ENCODE results near the gene STARD5. TPM values are rescaled to one million over a fixed set of nuclear protein-coding genes. Genes with fewer than 3 reads are reported as not detected.

The STARD5 gene
- total RNA-seq, 1 donor from 2014 or later: 5.5 TPM

DNA sequence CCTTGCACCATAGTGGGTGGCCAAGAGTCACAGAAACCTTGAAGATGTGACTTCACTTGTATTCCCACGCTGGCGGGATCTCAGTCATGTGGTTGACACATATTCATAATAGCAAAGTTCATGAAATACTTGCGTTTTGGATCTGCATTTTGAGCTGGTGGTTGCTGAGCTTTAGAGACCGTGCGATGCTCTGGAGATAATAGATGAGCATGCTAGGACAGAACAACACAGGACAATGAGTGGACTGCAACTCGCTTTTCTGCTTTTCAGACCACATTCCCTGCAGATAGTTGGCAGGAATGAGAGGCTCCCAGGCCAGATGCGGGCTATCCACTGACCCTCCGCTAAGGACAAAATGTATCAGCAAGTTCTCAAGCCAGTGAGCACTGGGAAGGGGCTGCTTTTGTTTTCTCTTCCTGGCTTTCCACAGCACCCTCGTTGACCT, 13.8 kb upstream of the STARD5 start:
- H3K27me3 ChIP-seq (ENCODE audit: insufficient read depth, low read length): peaks cover 7% of the 10 kb centered on the region
- no peaks in the 10 kb centered on the region for H3K36me3 Mint-ChIP-seq (ENCODE audit: low read depth, unreplicated experiment)
- no peak overlapping the region for H3K27ac ChIP-seq (ENCODE audit: low read depth, low read length)
- no peak overlapping the region for H3K27ac Mint-ChIP-seq (ENCODE audit: unreplicated experiment)
- FAIRE-seq: no peak
- H3K4me3 Mint-ChIP-seq (ENCODE audit: unreplicated experiment): no peak overlapping the region
- peak overlapping the region; percentile 24 for H3K4me2 ChIP-seq (ENCODE audit: low read length)
- no peak overlapping the region for H2AFZ ChIP-seq (ENCODE audit: low read depth, low read length)
- DNase-seq (ENCODE audit: low read depth): peak; percentile 25
- H3K9ac ChIP-seq (ENCODE audit: low read length): no peak overlapping the region
- H3K4me1 Mint-ChIP-seq (ENCODE audit: low read depth, unreplicated experiment): peaks cover 10% of the 10 kb centered on the region
- no peak overlapping the region for H3K4me3 ChIP-seq (ENCODE audit: insufficient read depth, low read depth, low read length)
- no peaks in the 10 kb centered on the region for H3K9me3 ChIP-seq (ENCODE audit: insufficient read depth, low read depth, low read length)
- H4K20me1 ChIP-seq (ENCODE audit: insufficient read depth, low read length): no peaks in the 10 kb centered on the region
- no peaks in the 10 kb centered on the region for H3K79me2 ChIP-seq (ENCODE audit: insufficient read depth, low read length)
- peaks cover 9% of the 10 kb centered on the region for H3K4me1 ChIP-seq (ENCODE audit: insufficient read depth, low read length)
- H3K9me3 Mint-ChIP-seq (ENCODE audit: unreplicated experiment): no peaks in the 10 kb centered on the region
- peaks cover 2% of the 10 kb centered on the region for H3K27me3 Mint-ChIP-seq (ENCODE audit: low read depth, unreplicated experiment)
- no peak for TF ChIP-seq EZH2 (IDR thresholded peaks at IDR 0.05; ENCODE audit: insufficient read depth, low read length)
- TF ChIP-seq, protein P1, sequence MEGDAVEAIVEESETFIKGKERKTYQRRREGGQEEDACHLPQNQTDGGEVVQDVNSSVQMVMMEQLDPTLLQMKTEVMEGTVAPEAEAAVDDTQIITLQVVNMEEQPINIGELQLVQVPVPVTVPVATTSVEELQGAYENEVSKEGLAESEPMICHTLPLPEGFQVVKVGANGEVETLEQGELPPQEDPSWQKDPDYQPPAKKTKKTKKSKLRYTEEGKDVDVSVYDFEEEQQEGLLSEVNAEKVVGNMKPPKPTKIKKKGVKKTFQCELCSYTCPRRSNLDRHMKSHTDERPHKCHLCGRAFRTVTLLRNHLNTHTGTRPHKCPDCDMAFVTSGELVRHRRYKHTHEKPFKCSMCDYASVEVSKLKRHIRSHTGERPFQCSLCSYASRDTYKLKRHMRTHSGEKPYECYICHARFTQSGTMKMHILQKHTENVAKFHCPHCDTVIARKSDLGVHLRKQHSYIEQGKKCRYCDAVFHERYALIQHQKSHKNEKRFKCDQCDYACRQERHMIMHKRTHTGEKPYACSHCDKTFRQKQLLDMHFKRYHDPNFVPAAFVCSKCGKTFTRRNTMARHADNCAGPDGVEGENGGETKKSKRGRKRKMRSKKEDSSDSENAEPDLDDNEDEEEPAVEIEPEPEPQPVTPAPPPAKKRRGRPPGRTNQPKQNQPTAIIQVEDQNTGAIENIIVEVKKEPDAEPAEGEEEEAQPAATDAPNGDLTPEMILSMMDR (IDR thresholded peaks at IDR 0.05; ENCODE audit: insufficient read depth, low read depth, low read length): no peak
- H3K36me3 ChIP-seq (ENCODE audit: insufficient read depth, low read length): no peaks in the 10 kb centered on the region

DNA sequence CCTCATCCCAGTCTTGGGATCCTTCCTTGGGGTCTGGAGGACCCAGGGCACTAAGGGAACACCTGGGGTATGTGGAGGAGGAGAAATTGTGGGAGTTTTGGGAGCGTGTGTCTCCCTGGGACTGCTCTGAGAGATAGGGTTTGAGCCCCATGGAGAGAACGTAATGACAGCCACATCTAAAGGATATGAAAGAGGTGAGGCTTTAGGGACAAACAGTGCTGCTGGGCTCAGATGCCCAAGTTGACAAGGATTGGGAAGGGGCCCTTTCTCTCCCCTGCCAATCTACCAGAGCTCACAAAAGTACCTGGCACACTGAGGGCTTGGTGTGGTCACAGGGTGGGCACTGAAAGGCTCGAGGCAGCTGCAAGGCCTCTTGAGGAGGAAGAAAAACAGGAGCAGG, 13.3 kb upstream of the STARD5 start:
- no peak overlapping the region for H3K4me3 ChIP-seq (ENCODE audit: insufficient read depth, low read depth, low read length)
- FAIRE-seq: no peak
- Mint-ChIP-seq H3K4me3 (ENCODE audit: unreplicated experiment) (no peak overlapping the region), H3K27me3 (ENCODE audit: low read depth, unreplicated experiment) (peaks cover 2% of the 10 kb centered on the region), H3K27ac (ENCODE audit: unreplicated experiment) (no peak overlapping the region), H3K36me3 (ENCODE audit: low read depth, unreplicated experiment) (no peaks in the 10 kb centered on the region), H3K4me1 (ENCODE audit: low read depth, unreplicated experiment) (peaks cover 10% of the 10 kb centered on the region), H3K9me3 (ENCODE audit: unreplicated experiment) (no peaks in the 10 kb centered on the region)
- peaks cover 9% of the 10 kb centered on the region for H3K4me1 ChIP-seq (ENCODE audit: insufficient read depth, low read length)
- H4K20me1 ChIP-seq (ENCODE audit: insufficient read depth, low read length): no peaks in the 10 kb centered on the region
- no peak overlapping the region for H3K9ac ChIP-seq (ENCODE audit: low read length)
- H3K9me3 ChIP-seq (ENCODE audit: insufficient read depth, low read depth, low read length): no peaks in the 10 kb centered on the region
- no peak overlapping the region for H3K4me2 ChIP-seq (ENCODE audit: low read length)
- no peak for TF ChIP-seq EZH2 (IDR thresholded peaks at IDR 0.05; ENCODE audit: insufficient read depth, low read length)
- TF ChIP-seq, protein P1 (IDR thresholded peaks at IDR 0.05; ENCODE audit: insufficient read depth, low read depth, low read length): no peak
- peaks cover 2% of the 10 kb centered on the region for H3K27me3 ChIP-seq (ENCODE audit: insufficient read depth, low read length)
- no peak for DNase-seq (ENCODE audit: low read depth)
- H2AFZ ChIP-seq (ENCODE audit: low read depth, low read length): no peak overlapping the region
- H3K27ac ChIP-seq (ENCODE audit: low read depth, low read length): no peak overlapping the region
- no peaks in the 10 kb centered on the region for H3K79me2 ChIP-seq (ENCODE audit: insufficient read depth, low read length)
- H3K36me3 ChIP-seq (ENCODE audit: insufficient read depth, low read length): no peaks in the 10 kb centered on the region

DNA sequence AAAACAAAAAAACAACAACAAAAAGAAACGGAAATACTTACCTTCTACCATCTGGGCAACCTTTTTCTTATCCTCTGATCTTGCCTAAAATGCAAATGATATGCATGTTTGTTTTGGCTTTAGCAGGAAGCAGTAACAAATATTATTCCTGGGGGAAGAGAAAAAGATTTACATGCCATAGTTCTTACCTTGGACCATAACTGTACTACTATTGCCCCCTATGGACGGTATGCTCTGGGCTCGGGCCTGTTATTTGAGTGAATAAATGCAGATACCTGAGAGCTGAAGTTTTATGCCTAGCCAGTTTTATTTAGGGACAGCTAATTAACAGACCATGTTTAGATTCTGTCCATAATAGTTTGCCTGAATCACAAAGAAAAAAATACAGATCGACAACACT, 12.6 kb upstream of the STARD5 start:
- Histone ChIP-seq H3K27me3 (ENCODE audit: insufficient read depth, low read length) (peaks cover 2% of the 10 kb centered on the region), H3K9me3 (ENCODE audit: insufficient read depth, low read depth, low read length) (no peaks in the 10 kb centered on the region), H3K9ac (ENCODE audit: low read length) (no peak overlapping the region), H3K79me2 (ENCODE audit: insufficient read depth, low read length) (no peaks in the 10 kb centered on the region), H3K4me2 (ENCODE audit: low read length) (no peak overlapping the region), H4K20me1 (ENCODE audit: insufficient read depth, low read length) (no peaks in the 10 kb centered on the region), H3K4me3 (ENCODE audit: insufficient read depth, low read depth, low read length) (no peak overlapping the region), H3K27ac (ENCODE audit: low read depth, low read length) (no peak overlapping the region), H3K36me3 (ENCODE audit: insufficient read depth, low read length) (no peaks in the 10 kb centered on the region), H3K4me1 (ENCODE audit: insufficient read depth, low read length) (peaks cover 9% of the 10 kb centered on the region), H2AFZ (ENCODE audit: low read depth, low read length) (no peak overlapping the region)
- peaks cover 2% of the 10 kb centered on the region for H3K27me3 Mint-ChIP-seq (ENCODE audit: low read depth, unreplicated experiment)
- H3K9me3 Mint-ChIP-seq (ENCODE audit: unreplicated experiment): no peaks in the 10 kb centered on the region
- no peak overlapping the region for H3K27ac Mint-ChIP-seq (ENCODE audit: unreplicated experiment)
- H3K4me1 Mint-ChIP-seq (ENCODE audit: low read depth, unreplicated experiment): peaks cover 14% of the 10 kb centered on the region
- peak; percentile 18 for DNase-seq (ENCODE audit: low read depth)
- peak; percentile 13 for FAIRE-seq
- H3K36me3 Mint-ChIP-seq (ENCODE audit: low read depth, unreplicated experiment): no peaks in the 10 kb centered on the region
- no peak overlapping the region for H3K4me3 Mint-ChIP-seq (ENCODE audit: unreplicated experiment)
- no peak for TF ChIP-seq EZH2 (IDR thresholded peaks at IDR 0.05; ENCODE audit: insufficient read depth, low read length)
- TF ChIP-seq, protein P1 (IDR thresholded peaks at IDR 0.05; ENCODE audit: insufficient read depth, low read depth, low read length): peak; percentile 39

All from astrocyte (in vitro differentiated cells and primary cell).